Measurements from ENCODE around the gene STX5.
"Not testable (repeated sequence)": the region's sequence is repeated elsewhere in the genome, so short reads cannot be mapped to it uniquely, and the experiment has no call there.

STX5 gene

DNA sequence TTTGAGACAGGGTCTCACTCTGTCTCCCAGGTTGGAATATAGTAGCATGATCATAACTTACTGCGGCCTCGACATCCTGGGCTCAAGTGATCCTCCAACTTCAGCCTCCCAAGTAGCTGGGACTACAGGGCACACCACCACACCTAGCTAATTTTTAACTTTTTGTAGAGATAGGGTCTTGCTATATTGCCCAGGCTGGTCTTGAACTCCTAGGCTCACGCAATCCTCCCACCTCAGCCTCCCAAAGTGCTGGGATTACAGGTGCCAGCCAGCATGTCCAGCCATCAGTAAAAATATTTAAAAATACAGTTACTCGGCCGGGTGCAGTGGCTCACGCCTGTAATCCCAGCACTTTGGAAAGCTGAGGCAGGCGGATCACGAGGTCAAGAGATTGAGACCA is 3.7 kb downstream of the STX5 start:
- not testable (repeated sequence) for DNase-seq

DNA sequence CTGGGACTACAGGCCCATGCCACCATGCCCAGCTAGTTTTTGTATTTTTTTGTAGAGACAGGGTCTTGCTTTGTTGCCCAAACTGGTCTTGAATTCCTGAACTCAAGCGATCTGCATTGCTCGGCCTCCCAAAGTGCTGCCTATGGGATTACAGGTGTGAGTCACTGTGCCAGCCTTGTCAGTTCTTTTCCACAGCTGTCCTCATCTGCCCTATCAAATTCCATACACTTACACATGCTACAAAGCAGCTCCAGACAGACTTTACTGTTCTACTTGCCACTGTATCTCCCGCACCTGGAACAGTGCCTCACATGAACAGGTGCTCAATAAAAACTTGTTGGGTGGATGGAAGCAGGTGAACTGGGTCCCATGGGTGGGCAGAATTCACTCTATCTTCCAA is 8.2 kb downstream of the STX5 start:
- DNase-seq = no peak

DNA sequence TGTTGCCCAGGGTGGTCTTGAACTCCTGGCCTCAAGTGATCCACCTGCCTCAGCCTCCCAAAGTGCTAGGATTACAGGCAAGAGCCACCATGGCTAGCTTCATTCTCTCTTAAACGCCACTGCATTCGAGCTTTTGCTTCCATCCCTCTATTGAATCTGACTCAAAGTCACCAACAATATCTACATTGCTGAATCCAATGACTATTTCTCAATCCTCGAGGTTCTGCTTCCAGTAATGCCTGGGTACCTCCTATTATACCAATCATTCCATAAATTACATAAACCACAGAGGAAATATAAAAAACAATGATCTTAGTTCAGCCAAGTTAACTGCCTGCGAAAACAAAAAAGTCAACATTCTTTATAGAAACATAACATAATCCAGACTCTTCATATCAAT is 14.7 kb downstream of the STX5 start:
- no peak for DNase-seq

DNA sequence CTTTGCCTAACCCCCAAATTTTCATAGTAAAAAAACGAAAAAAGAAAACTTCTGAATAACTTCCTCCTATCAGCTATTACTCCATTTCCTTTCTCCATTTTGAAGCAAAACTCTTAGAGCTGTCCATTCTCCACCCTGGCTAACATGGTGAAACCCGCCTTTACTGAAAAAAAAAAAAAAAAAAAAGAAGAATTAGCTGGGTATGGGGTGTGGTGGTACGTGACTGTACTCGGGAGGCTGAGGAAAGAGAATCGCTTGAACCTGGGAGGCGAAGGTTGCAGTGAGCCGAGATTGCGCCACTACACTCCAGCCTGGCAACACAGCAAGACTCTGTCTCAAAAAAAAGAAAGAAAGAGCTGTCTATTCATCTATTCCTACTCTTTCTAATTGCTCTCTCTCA is 15.3 kb downstream of the STX5 start:
- peak in 1 of 2 donors; percentile 62 for DNase-seq

DNA sequence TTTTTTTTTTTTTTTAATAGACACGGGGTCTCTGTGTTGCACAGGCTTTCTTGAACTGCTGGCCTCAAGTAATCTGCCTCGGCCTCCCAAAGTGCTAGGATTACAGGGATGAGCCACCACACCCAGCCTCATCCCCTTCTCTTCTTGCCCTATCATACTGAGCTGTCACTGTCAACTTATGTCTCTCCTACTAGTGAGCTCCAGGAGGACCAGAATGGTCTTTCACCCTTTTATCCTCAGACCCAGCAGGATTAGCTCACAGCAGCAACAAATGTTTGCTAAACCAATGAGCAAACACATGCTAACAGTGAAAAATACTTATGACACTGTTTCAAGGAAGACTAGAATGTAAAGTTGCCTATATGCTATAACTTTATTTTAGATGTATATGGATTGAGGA is 20.2 kb downstream of the STX5 start:
- no peak for DNase-seq

DNA sequence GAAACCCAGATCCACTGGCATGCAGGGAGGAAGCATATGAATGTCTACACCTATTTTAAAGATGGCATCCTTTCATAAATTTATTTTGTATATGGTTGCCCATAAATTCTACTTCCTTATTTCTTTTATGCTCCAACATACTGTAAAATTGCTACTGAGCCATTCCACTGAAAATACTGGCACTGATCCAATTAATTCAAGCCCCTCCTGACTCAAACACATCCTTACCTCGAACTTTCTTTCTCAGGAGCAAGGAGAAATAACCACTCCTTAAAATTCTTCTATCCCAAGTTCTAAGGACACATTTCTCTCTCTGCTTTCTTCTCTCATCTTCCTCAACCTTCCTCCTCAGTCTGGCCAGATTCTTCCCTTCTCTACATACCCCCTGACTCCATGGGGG is 21.1 kb downstream of the STX5 start:
- DNase-seq = no peak

DNA sequence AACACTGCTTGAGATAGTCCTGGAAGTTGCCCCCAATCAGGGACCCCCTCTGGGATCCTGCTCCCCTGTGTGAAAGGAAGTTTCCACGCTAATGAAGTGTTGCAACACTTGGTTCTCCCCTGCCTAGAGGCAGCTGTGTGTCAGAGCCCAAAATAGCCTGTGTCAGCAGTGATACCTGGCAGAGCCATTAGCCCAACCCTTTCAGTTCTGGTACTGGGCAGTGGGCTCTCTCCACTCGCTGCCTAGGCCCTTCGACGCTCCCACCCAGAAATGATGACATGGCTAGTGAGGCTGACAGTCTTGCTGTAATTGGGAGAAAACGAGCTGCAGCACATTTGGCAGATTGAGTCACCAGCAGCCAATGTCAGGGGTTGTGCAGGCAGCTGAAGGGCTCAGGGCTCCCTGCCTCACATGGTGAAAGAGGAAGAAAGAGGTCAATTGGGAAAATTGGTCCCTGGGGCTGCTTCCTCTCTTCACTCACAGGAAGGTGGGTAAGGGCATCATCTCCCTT is 25.2 kb downstream of the STX5 start:
- DNase-seq = peak in 1 of 2 donors; percentile 69

DNA sequence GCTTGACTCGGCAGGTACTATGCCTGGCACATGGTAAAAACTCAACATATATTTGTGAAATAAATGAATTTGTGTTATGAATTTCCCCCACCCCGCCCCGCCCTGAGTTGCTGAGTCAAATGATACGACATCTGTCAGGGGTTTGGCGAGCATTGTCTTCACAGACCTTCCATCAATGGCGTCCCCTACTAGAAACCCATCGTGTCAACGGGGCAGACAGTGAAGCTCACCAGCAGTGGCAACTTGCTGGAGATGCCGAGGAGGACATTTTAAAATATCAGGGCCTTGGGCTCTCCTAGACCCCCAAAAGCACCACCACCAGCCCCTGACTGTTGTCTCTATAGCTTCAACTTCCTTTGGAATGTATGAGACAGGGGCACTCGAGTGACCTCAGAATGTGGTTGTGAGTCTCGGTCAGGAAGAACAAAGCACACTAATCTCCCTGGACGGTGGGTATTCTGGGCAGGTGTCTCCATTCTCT is 25.9 kb downstream of the STX5 start:
- DNase-seq = peak; percentile 35 to 37

DNA sequence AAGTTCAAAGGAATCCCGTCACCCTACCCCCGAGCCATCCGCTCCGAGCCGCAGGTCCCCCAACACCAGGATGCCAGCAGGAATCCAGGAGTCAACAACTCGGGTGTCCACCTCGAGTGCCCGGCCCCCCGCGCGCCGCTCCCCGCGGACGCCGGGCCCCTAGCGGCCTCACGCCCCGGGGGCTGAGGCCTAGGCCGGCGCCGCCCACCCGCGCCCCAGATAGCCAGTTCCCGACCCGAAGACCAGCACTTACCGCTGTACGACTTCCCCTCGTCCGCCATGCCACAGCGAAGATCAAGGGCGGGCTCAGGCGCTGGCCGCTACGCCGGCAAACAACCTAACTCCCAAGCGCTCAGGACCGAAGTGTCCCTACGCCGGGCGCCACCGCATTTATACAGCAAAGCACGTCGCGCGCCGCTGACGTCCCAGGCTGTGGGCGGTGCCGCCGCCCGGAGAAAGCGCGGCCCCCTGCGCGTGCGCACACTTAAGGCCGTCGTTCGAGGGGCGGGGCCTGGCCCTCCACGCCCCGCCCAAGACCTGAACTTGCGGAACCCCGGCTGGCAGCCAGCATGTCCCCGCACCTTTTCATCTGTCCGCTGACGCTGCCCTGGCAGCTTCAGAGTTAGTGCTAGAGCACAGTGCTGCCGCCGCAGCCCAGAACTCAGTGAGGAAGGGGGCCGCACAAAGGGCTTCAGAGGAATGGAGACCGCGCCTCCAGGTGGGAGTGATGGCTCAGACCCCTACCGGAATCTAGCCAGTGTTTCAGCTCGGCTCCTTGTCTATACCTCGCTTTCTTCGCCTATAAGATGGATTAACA is 26.6 kb downstream of the STX5 start, which contains the start of gene NXF1:
TSS of gene NXF1 (minus strand) at position 365 of the 817 bp plus-strand sequence. CDS start at position 281, 84 bp downstream.
- peak; percentile 95 to 97 for DNase-seq

DNA sequence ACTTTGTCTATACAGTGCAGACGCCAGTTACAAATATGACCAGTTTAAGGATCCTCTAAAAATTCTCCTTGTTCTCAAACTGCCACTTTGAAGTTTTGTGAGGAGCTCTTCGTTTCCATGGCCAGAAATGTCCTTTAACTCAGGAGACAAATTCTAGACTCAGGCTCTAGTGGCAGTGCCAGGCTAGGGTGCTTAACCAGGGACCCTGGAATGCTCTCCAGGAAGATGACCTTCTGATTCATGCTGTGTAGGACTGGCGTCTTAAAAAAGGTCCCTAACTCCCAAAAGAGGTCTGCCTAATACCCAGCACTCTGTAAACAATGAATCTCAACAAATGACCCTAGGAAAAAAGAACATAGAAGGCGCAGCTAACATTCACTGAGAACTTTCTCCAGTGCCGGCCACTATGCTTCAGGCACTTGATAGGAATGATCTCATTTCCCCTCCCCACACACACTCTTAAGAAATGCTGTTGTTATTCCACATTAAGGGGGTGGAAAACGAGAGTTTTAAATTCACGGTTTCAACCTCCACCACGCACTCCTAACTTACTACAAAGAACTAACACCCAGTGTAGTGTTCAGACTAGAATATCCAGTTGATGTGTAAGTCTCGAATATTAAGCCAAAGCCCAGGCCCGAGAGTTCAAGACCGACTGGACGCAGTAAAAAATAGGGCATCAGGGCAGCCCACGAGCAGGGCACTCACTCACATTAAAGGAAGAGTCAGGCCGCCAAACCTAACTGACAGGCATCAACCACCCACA is 27.4 kb downstream of the STX5 start:
- no peak for DNase-seq

DNA sequence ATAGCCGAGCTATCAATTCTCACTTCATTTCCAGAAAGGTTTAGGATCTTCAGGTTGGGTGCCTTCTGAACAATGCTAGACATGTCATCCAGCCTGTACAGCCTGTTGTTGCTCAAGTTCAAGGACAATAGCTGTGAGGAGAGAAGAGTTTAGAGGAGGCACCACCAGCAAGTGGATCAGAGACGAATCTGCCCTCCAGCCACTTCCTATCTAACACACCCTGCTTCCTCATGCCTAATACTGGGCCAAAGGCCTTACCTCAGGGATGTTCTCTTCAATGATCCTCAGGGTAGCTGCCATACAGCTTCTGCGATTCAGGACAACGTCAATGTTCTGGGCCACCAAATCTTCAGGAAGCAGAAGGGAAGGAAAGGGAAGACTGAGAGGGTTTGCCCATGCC is 30.8 kb downstream of the STX5 start:
- no peak for DNase-seq

DNA sequence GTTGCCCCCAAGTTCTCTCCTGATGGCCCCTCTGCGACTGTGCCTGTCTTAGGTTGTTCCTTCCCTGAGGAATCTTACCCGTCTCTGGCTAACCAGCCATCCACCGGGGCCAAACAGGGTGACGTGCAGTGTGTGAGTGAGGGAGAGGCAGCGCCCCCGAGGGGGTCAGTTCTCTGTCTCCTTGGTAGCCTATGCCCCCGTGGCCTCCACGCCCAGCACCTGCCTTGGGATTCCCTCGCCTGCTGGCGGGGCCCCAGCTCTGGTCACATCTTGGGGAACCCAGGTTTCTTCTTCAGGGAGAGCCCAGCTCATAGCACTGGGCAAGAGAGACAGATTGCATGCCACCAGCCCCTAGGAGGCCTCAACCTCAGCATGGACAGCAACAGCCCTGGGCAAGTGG is 32.4 kb downstream of the STX5 start:
- DNase-seq = no peak

DNA sequence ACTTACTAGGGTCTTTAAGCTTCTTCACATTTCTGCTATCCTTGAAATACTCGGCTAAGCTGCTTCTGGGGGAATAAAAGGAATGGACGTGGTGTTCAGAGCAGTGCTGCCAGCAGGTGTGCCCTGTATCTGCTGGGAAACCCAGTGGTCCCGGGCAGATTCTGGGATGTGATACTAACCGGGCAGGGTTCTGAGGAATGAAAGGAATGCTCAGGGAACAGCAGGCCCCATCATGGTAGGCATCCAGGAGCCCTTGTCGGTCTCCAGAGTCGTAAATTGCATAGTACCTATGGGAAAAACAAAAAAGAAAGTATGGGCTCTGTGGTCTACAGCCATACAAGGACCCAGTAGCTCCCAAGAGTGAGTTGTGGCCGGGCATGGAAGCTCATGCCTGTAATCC is 35.6 kb downstream of the STX5 start:
- DNase-seq = no peak

DNA sequence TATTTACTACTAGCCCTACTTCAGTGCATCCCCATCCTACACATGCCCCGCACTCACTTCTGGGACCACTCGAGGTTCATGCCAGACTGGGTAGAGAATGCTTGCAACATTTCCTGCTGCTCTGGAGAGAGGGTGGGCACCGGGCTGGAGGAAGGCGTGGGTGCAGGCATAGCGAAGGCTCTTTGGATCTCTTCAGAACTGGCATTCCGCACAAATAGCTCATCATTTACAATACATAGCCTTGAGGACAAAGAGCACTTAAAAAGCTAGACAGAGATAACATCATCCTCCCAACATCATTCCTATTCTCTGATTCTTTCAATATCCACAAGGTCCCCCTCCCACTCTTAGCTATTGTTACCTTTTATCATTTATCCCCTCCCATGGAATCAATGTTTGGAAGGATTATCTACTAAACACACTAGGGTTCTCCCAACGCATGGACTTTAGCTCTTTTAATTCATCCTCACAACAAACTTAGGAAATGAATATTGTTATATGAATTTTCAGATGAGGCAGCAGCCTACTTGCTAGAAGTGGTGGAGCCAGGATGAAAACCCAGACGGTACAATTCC is 37.6 kb downstream of the STX5 start:
- no peak for DNase-seq

DNA sequence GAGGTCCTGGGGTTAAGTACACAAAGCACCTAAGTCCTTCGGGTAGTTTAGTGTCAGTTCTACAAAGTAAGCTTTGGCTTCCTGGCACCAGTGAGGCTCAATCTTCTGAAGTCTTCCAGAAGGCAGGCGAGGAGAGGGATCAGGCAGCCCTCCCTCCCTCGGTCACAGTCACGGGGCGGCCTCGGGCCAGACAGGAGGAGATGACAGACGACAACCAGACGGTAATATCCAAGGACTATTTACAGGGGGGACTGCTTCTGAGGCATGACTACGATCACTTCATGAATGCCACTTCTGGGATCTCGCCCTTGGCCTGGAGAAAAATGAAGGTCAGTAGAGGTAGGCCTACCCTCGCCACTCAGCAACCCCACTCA is 39.7 kb downstream of the STX5 start:
- peak in 1 of 2 donors; percentile 15 for DNase-seq

DNA sequence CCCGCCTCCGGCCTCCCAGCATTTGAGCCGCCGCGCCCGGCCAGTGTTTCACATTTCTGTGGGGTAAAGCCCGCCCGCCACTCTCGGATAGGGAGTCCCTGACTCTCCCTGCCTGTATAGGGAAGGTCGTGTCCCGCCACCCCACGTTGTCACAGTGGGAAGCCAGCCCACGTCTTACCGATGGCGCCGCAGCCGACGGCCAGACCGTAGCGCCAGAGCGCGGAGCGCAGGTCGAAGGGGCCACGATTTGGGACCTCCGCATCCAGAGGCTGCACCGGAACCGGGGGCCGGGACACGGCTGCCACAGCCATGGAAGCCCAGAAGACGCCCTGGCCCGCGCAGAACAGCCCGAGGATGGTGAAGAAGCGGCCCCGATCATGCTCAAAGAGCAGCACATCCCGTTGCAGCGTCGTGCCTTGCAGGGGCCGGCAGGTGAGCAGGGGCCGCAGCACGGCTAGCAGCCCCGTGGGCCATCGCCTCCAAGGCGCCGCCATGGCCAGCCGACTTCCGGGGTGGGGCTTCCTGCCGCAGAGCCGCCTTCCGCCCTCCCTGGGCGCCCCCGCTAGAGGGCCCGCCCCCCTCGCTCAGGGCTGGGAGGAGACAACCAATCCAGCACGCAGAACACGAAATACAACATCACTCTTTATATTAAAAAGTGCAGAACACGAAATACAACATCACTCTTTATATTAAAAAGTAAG is 40.2 kb downstream of the STX5 start, which contains the start of gene TMEM223:
TSS of gene TMEM223 (minus strand) at position 506 of the 701 bp plus-strand sequence. CDS start at position 494, 12 bp downstream.
- DNase-seq = peak; percentile 89 to 90

DNA sequence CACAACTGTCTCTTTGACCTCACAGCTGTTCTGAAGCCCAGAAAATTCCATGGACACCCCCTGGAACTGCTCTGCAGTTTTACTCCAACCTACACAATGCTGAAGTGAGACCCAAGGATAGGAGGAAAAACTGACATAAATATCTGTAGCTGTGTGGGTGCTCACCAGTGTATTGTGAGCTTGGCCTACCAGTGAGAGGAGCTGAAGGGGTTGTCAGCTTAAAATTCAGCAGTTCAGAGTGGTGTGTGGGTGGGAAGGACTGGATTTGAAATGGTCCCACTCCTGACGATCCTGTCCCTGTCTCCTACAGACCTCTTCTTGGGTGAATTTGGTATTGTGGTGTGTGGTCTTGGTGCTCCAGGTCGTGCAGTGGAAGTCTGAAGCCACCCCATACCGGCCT is 42.3 kb downstream of the STX5 start:
- no peak for DNase-seq

DNA sequence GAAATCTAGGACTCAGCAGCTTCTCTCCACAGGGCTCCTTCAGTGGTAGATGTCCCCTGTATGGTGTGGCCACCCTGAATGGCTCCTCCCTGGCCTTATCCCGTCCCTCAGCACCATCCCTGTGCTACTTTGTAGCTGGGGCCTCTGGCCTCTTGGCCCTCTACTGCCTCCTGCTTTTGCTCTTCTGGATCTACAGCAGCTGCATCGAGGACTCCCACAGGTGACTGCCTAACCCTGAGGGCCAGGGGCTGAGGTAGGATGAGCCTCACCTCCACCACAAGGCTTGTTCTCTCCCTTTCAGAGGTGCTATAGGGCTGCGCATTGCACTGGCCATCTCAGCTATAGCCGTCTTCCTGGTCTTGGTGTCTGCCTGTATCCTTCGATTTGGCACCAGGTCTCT is 42.9 kb downstream of the STX5 start:
- DNase-seq = no peak

DNA sequence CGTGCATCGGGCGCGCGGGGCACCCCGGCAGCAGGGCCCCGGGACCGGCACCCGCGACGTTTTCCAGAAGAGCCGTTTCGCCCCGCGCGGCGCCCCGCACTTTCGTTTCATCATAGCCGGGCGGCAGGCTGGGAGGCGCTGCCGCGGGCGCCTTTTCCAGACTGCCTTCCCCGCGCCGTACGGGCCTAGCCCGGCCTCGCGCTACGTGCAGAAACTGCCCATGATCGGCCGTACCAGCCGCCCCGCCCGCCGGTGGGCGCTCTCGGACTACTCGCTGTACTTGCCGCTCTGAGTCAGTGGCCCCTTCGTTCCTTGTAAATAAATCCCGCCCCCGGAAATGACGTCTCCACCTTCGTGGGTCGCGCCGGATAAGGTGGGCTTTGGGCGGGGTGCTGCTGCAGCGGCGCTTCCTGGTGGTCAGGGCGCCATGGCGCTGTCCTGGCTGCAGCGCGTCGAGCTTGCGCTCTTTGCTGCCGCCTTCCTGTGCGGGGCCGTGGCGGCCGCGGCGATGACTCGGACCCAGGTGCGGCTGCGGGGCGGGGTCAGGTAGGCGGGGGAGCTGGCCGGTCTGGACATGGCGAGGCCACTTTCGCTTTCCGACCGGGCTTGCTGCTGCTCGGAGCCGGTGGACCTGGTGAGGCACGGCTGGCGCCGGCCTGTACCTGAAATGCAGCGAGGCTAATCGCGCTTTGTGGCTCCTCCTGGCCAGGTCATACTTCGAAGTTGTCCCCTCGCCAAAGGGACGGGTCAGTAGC is 44.7 kb downstream of the STX5 start, which contains the start of gene TMEM179B:
TSS of gene TMEM179B (plus strand) at position 398 of the 755 bp plus-strand sequence. CDS start at position 428, 30 bp downstream.
- DNase-seq = peak; percentile 97 to 98

DNA sequence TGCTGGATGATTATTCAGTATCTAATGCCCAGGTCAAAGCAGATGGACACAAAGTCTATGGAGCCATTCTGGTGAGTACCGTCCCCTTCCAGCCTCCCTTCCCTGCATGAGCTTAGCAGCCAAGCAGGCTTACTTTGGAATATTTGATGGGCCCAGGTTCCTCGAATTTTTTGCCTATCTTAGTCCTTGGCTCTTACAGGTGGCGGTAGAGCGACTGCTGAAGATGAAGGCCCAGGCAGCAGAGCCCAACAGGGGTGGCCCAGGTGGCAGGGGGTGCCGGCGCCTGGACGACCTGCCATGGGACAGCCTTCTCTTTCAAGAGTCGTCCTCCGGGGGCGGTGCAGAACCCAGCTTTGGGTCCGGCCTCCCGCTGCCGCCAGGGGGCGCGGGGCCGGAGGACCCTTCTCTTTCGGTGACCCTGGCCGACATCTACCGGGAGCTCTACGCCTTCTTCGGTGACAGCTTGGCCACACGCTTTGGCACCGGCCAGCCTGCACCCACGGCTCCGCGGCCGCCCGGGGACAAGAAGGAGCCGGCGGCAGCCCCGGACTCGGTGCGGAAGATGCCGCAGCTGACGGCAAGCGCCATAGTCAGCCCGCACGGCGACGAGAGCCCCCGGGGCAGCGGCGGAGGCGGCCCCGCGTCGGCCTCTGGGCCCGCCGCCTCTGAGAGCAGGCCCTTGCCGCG is 45.4 kb downstream of the STX5 start:
- peak; percentile 88 to 89 for DNase-seq

DNA sequence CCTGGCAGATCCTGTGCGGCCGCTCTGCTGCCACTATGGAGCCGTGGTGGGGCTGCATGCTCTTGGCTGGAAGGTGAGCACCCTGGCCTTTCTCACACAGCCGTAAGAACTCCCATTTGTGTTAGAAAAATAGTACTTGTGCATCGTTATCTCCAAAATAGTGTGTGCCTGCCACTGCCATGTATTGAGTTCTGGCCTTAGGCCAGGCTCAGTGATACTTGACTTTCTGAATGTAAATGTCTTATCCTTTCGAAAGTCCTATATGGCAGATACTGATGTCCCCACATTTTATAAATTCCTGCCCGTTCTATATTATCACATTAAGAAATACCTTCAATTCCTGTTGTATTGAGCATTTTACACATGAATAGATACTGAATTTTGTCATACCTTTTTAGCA is 49.1 kb downstream of the STX5 start:
- DNase-seq = no peak

All from CD4-positive, alpha-beta T cell treated with Interleukin-1 beta for 1 hour (primary cell).